H1 (cell line): ENCODE results near the gene COL5A1. TPM values are rescaled to one million over a fixed set of nuclear protein-coding genes. Genes with fewer than 3 reads are reported as not detected.

ENCODE experiments used
- CTCF ChIA-PET: fragments of 300-600 bp; sonication (Branson Sonifier 250); formaldehyde crosslinking; loops from one replicate; lab custom pipeline; 2021; ENCODE audit not compliant: partially characterized antibody; lab: Charles Lee
- POLR2A ChIA-PET: fragments of 300-600 bp; sonication (Branson Sonifier 250); formaldehyde crosslinking; loops from one replicate; lab custom pipeline; 2021; ENCODE audit warnings: inconsistent platforms; ENCODE audit not compliant: partially characterized antibody; lab: Charles Lee
- DNase-seq, 2 experiments: peaks; one replicate each; pipeline versions ENCODE4 v3.0.0 to v3.0.0-alpha.2; 2010 to 2022; ENCODE audit warnings: low spot score in 2 of 2, low read depth in 1 of 2, mixed read lengths in 1 of 2
- FAIRE-seq: peaks from 2 replicates; lab custom pipeline; 2011; peaks lifted over from hg19 to GRCh38; lab: Jason Lieb, UNC
- H2AFZ ChIP-seq: 2 replicates; pipeline ENCODE4 v1.8.1; 2012; ENCODE audit warnings: low read length, inconsistent platforms
- H2AK5ac ChIP-seq: 2 replicates; pipeline ENCODE4 v1.6.1; 2013; ENCODE audit warnings: low read depth, low read length
- H2BK120ac ChIP-seq: replicated peaks from 2 replicates; pipeline ENCODE3; 2013; ENCODE audit warnings: low read depth, low read length, inconsistent platforms
- H2BK12ac ChIP-seq: 2 replicates; pipeline ENCODE4 v1.6.1; 2013; ENCODE audit warnings: low read depth, low read length
- H2BK15ac ChIP-seq: 2 replicates; pipeline ENCODE4 v1.6.1; 2013; ENCODE audit warnings: low read length
- H2BK20ac ChIP-seq: 2 replicates; pipeline ENCODE4 v1.6.1; 2013; ENCODE audit warnings: low read length
- H2BK5ac ChIP-seq: 2 replicates; pipeline ENCODE4 v1.6.1; 2013; ENCODE audit warnings: low read depth, low read length
- H3K14ac ChIP-seq: 2 replicates; pipeline ENCODE4 v1.6.1; 2013; ENCODE audit warnings: inconsistent platforms; ENCODE audit not compliant: insufficient read length
- H3K18ac ChIP-seq: 2 replicates; pipeline ENCODE4 v1.6.1; 2013; ENCODE audit warnings: low read length; ENCODE audit errors: extremely low read depth
- H3K23ac ChIP-seq: 2 replicates; pipeline ENCODE4 v1.6.1; 2013; ENCODE audit warnings: inconsistent platforms; ENCODE audit not compliant: insufficient read length
- H3K23me2 ChIP-seq: 2 replicates; pipeline ENCODE4 v1.6.1; 2013; ENCODE audit warnings: low read depth, low read length
- H3K27ac ChIP-seq: 2 replicates; pipeline ENCODE4 v1.6.1; 2011; ENCODE audit warnings: low read depth, low read length, inconsistent platforms
- H3K27me3 ChIP-seq, 4 experiments: replicated peaks in 1 of 4; 1 replicate in 1 of 4; 2 replicates in 3 of 4; pipeline versions ENCODE4 v1.6.1 to v1.8.1; 2011 to 2013; ENCODE audit warnings: low read length in 3 of 4, mild to moderate bottlenecking in 3 of 4, inconsistent platforms in 2 of 4, mixed read lengths in 2 of 4, moderate library complexity in 1 of 4; ENCODE audit not compliant: control insufficient read depth in 3 of 4, insufficient read depth in 3 of 4; ENCODE audit errors: extremely low read depth in 1 of 4
- H3K36me3 ChIP-seq, 4 experiments: 2 replicates each; pipeline versions ENCODE4 v1.6.1 to v1.8.1; 2011 to 2013; ENCODE audit warnings: mild to moderate bottlenecking in 4 of 4, low read length in 3 of 4, moderate library complexity in 2 of 4, control low read depth in 1 of 4, inconsistent platforms in 1 of 4; ENCODE audit not compliant: insufficient read depth in 4 of 4, control insufficient read depth in 2 of 4
- H3K4ac ChIP-seq: replicated peaks from 2 replicates; pipeline ENCODE3; 2013; ENCODE audit warnings: low read length, low read depth, mixed read lengths, inconsistent platforms; ENCODE audit not compliant: insufficient read length
- H3K4me1 ChIP-seq, 4 experiments: replicated peaks in 1 of 4; 1 replicate in 1 of 4; 2 replicates in 3 of 4; pipeline versions ENCODE4 v1.6.1 to v1.8.1; 2011 to 2013; ENCODE audit warnings: low read length in 3 of 4, inconsistent platforms in 2 of 4, mixed read lengths in 1 of 4; ENCODE audit not compliant: insufficient read depth in 4 of 4, control insufficient read depth in 3 of 4
- H3K4me2 ChIP-seq, 2 experiments: 2 replicates each; pipeline versions ENCODE4 v1.6.1 to v1.8.1; 2011 to 2013; ENCODE audit warnings: low read depth in 2 of 2, low read length in 2 of 2, control low read depth in 1 of 2, inconsistent platforms in 1 of 2, mild to moderate bottlenecking in 1 of 2; ENCODE audit not compliant: insufficient read depth in 1 of 2
- H3K4me3 ChIP-seq, 4 experiments: fragments of 200-600, 300-600 bp in 1 of 4; sonication (generic), shearing (Covaris generic), sonication (Bioruptor Twin) in 1 of 4; 2 replicates each; pipeline versions ENCODE4 v1.5.1 to v1.8.1; 2011 to 2016; ENCODE audit warnings: low read length in 4 of 4, low read depth in 3 of 4, control low read depth in 2 of 4, inconsistent platforms in 2 of 4, mild to moderate bottlenecking in 2 of 4, mixed read lengths in 1 of 4, moderate library complexity in 1 of 4; ENCODE audit not compliant: insufficient read depth in 2 of 4; ENCODE audit errors: extremely low read depth in 1 of 4
- H3K56ac ChIP-seq: replicated peaks from 2 replicates; pipeline ENCODE3; 2013; ENCODE audit warnings: low read depth, mild to moderate bottlenecking, mixed read lengths, low read length, inconsistent platforms; ENCODE audit not compliant: insufficient read length
- H3K79me1 ChIP-seq: 2 replicates; pipeline ENCODE4 v1.6.1; 2013; ENCODE audit warnings: low read depth, low read length, control low read depth
- H3K79me2 ChIP-seq, 2 experiments: 2 replicates each; pipeline versions ENCODE4 v1.6.1 to v1.8.1; 2012 to 2013; ENCODE audit warnings: low read length in 2 of 2, mild to moderate bottlenecking in 2 of 2, inconsistent platforms in 1 of 2; ENCODE audit not compliant: insufficient read depth in 2 of 2, control insufficient read depth in 1 of 2
- H3K9ac ChIP-seq, 4 experiments: replicated peaks in 1 of 4; 1 replicate in 1 of 4; 2 replicates in 3 of 4; pipeline versions ENCODE4 v1.6.1 to v1.8.1; 2011 to 2013; ENCODE audit warnings: low read depth in 3 of 4, low read length in 3 of 4, control low read depth in 2 of 4, mild to moderate bottlenecking in 2 of 4, moderate library complexity in 2 of 4, inconsistent platforms in 1 of 4; ENCODE audit errors: extremely low read depth in 1 of 4
- H3K9me3 ChIP-seq, 2 experiments: 2 replicates each; pipeline versions ENCODE4 v1.6.1 to v1.8.1; 2012 to 2013; ENCODE audit warnings: mild to moderate bottlenecking in 2 of 2, moderate library complexity in 2 of 2, control low read depth in 1 of 2, inconsistent platforms in 1 of 2, low read depth in 1 of 2, low read length in 1 of 2, mixed read lengths in 1 of 2; ENCODE audit not compliant: insufficient read depth in 2 of 2
- H4K20me1 ChIP-seq, 2 experiments: replicated peaks in 1 of 2; 2 replicates each; pipeline versions ENCODE3 to v1.8.1; 2011 to 2013; ENCODE audit warnings: inconsistent platforms in 2 of 2, low read length in 2 of 2, mild to moderate bottlenecking in 1 of 2; ENCODE audit not compliant: insufficient read depth in 2 of 2, control insufficient read depth in 1 of 2
- H4K5ac ChIP-seq: 2 replicates; pipeline ENCODE4 v1.6.1; 2013; ENCODE audit warnings: low read length, low read depth, mixed read lengths, inconsistent platforms; ENCODE audit not compliant: insufficient read length
- H4K8ac ChIP-seq: 2 replicates; pipeline ENCODE4 v1.8.0; 2013; ENCODE audit warnings: mild to moderate bottlenecking, moderate library complexity, low read length, inconsistent platforms; ENCODE audit not compliant: insufficient read depth; ENCODE audit errors: extremely low read depth
- H4K91ac ChIP-seq: replicated peaks from 2 replicates; pipeline ENCODE3; 2013; ENCODE audit warnings: low read length, mixed read lengths, inconsistent platforms; ENCODE audit not compliant: insufficient read length
- HDAC2 ChIP-seq, 2 experiments: fragments of 300-600 bp in 1 of 2; sonication (generic) in 1 of 2; IDR thresholded peaks; 2 replicates each; pipeline ENCODE4 v1.6.1; 2011 to 2012; ENCODE audit warnings: low read depth in 2 of 2, low read length in 2 of 2, mild to moderate bottlenecking in 2 of 2, moderate library complexity in 2 of 2, borderline replicate concordance in 1 of 2, inconsistent platforms in 1 of 2
- NANOG ChIP-seq: IDR thresholded peaks from 2 replicates; pipeline ENCODE4 v1.6.1; 2011; ENCODE audit warnings: low read length, low read depth, mild to moderate bottlenecking, inconsistent platforms; ENCODE audit not compliant: insufficient read depth, poor library complexity, severe bottlenecking
- RNF2 ChIP-seq: fragments of 200-900, 300-1000 bp; sonication (generic); IDR thresholded peaks from 2 replicates; pipeline ENCODE4 v1.7.1; 2016; ENCODE audit warnings: borderline replicate concordance, low read depth, mild to moderate bottlenecking, antibody characterized with exemption, low read length; ENCODE audit not compliant: poor library complexity, severe bottlenecking; ENCODE audit errors: missing control alignments
- WGBS, 2 experiments: shearing (Covaris generic) in 1 of 2; methylation state at CpG; one replicate each; pipeline versions ENCODE4 v1.1.6 to v1.1.7; 2013 to 2015; ENCODE audit warnings: low lambda C conversion rate in 2 of 2, mixed read lengths in 2 of 2, inconsistent platforms in 1 of 2, low coverage in 1 of 2, missing lambda C conversion rate in 1 of 2; ENCODE audit not compliant: insufficient replicate concordance in 2 of 2, insufficient coverage in 1 of 2, insufficient read length in 1 of 2; ENCODE audit errors: extremely low coverage in 1 of 2, missing lambda C conversion rate in 1 of 2; 5-methylcytosine and 5-hydroxymethylcytosine counted together
- polyA plus RNA-seq, 7 experiments: library from polyadenylated mRNA; depleted of rRNA in 3 of 7; stranded (reverse) in 5 of 7; unstranded in 2 of 7; fragments of >200 nt in 5 of 7; fragments of 200-250 nt in 2 of 7; gene quantifications; 1 replicate in 5 of 7; 2 replicates in 1 of 7; 4 replicates in 1 of 7; pipeline versions ENCODE4 v1.2.1 to v1.2.3, GENCODE V29; 2011 to 2013; ENCODE audit warnings: missing spikeins in 2 of 7, mixed read lengths in 2 of 7
- total RNA-seq: library from RNA; stranded (reverse); fragmentation: NEBNext Ultra II Directional; extraction: Animal tissue kit (Norgen Biotek cat#: 25700); gene quantifications from 2 replicates; pipeline ENCODE4 v1.2.1, GENCODE V29; 2021

Gene COL5A1
- total and polyA plus RNA-seq, 2 of the 8 experiments (the other 6 are each of a cell fraction or from before 2014, with no cell fraction given) = 3.8 to 12.0 TPM

DNA sequence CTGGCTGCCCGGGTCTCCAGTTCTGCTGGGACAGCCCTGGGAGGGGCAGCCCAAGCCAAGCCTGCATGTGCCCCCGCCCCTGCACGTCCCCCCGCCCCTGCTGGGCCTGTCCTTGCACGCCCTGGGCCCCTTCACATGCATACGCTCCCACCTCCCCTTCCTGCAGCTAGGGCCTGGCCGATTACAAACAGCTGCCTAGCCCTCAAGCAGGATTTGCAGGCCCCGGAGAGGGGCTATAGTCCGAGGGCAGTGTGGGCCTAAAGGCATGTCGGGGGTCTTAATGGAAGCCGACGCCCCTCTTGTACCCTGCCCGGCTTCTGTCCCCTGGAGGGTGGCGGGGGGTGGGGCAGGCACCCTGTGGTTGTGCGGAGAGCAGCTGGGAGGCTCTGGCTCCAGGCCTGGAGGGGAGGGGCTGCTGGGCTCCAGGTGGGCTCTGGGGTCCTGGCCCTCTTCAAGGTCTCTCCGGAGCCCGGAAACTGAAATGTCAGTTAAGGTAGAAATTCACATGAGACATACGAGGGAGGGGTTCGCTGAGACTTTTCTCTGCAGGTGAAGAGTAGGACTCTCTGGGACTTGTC is 16.9 kb downstream of the COL5A1 start:
- Histone ChIP-seq H3K9me3 (peaks cover 11 to 13% of the 10 kb centered on the region in 2 experiments), H3K56ac (no peak overlapping the region), H2BK12ac (no peak overlapping the region), H3K14ac (no peak overlapping the region), H4K20me1 (peaks cover 0 to 6% of the 10 kb centered on the region in 2 experiments), H3K27me3 (no peaks in the 10 kb centered on the region), H2BK5ac (no peak overlapping the region), H2BK20ac (no peak overlapping the region), H3K4ac (no peak overlapping the region), H4K5ac (no peak overlapping the region), H2AFZ (no peak overlapping the region), H4K91ac (no peak overlapping the region), H3K23ac (no peak overlapping the region), H4K8ac (no peak overlapping the region), H3K27ac (no peak overlapping the region; the same call in 1 of the 2 replicates), H2BK15ac (no peak overlapping the region), H3K9ac (no peak overlapping the region), H3K79me2 (no peaks in the 10 kb centered on the region), H2AK5ac (no peak overlapping the region), H3K18ac (no peak overlapping the region; the same call in none of the 2 replicates), H3K36me3 (no peaks in the 10 kb centered on the region), H3K4me1 (peaks cover 0 to 10% (median 7%) of the 10 kb centered on the region in 4 experiments; a peak in 5 of 7 replicates), H3K4me3 (no peak overlapping the region), H3K23me2 (peaks cover 12% of the 10 kb centered on the region; the same call in 1 of the 2 replicates), H3K4me2 (0 out of 4 replicates have a peak overlapping the region, but pooled peaks of 1 of the 2 experiments have one; percentile 16), H3K79me1 (no peaks in the 10 kb centered on the region), H2BK120ac (no peak overlapping the region)
- no peak for FAIRE-seq
- ChIA-PET CTCF (interaction anchor here (1.1 to 2.0 kb wide), 4 partner anchors 11 to 40 kb away, joined by 3 to 6 read pairs (median 5); no protein-coding TSS in a partner anchor), POLR2A (interaction anchor here (0.7 kb wide), 1 partner anchor 12 kb away, joined by 4 read pairs; no protein-coding TSS in a partner anchor)
- 69% methylated on average over 8 of the region's 19 CpGs; no CpG with 5 or more reads in 1 of the 2 experiments for WGBS, 2 experiments
- DNase-seq = peak in 1 of 2 experiments; percentile 54
- TF ChIP-seq RNF2 (no peak), NANOG (no peak), HDAC2 (IDR thresholded peaks at IDR 0.05; ENCODE audit: borderline replicate concordance in 1 of 2, low read depth in 2 of 2, low read length in 2 of 2) (no peak)
